ENCODE data around the gene STX19. TPM values are rescaled to one million over a fixed set of nuclear protein-coding genes. Genes with fewer than 3 reads are reported as not detected.
A peak's percentile ranks its signal among the peaks of the same experiment; 100 is the strongest.

STX19 gene
- total and polyA plus RNA-seq, 2 of the 13 experiments (the other 11 are each of a cell fraction or from before 2014, with no cell fraction given), result not detected

- TF ChIP-seq NR2C2 (CRISPR knock-in tag; IDR thresholded peaks at IDR 0.05; ENCODE audit: borderline replicate concordance) (peak; percentile 61; the same call in 1 of the 2 replicates), THYN1 (CRISPR knock-in tag; IDR thresholded peaks at IDR 0.05; ENCODE audit: borderline replicate concordance, low read depth) (0 out of 2 replicates have a peak, but pooled peaks have one; percentile 48), AFF4 (CRISPR knock-in tag; IDR thresholded peaks at IDR 0.05) (no peak), ZNF383 (CRISPR knock-in tag; IDR thresholded peaks at IDR 0.05; ENCODE audit: borderline replicate concordance) (no peak), TFE3 (CRISPR knock-in tag; IDR thresholded peaks at IDR 0.05) (no peak), HNRNPLL (IDR thresholded peaks at IDR 0.05; ENCODE audit: low read depth, low read length, poor library complexity, severe bottlenecking) (peak; percentile 92), GABPA (IDR thresholded peaks at IDR 0.05; ENCODE audit: low read depth, low read length) (peak; percentile 43), GABPA (CRISPR knock-in tag; IDR thresholded peaks at IDR 0.05; ENCODE audit: low read depth) (peak; percentile 92), ZNF781 (CRISPR knock-in tag; IDR thresholded peaks at IDR 0.05; ENCODE audit: borderline replicate concordance, not compliant biosample characterization) (peak; percentile 45), JARID2 (CRISPR knock-in tag; IDR thresholded peaks at IDR 0.05; ENCODE audit: insufficient replicate concordance) (no peak), RXRB (CRISPR knock-in tag; IDR thresholded peaks at IDR 0.05; ENCODE audit: borderline replicate concordance) (peak; percentile 18; the same call in 1 of the 2 replicates), NFKB2 (CRISPR knock-in tag; IDR thresholded peaks at IDR 0.05; ENCODE audit: borderline replicate concordance) (peak; percentile 68; the same call in 1 of the 2 replicates), POGZ (CRISPR knock-in tag; IDR thresholded peaks at IDR 0.05) (peak; percentile 92), KDM5A (IDR thresholded peaks at IDR 0.05; ENCODE audit: borderline replicate concordance, low read length) (peak; percentile 97), ZNF678 (CRISPR knock-in tag; IDR thresholded peaks at IDR 0.05) (no peak), SMARCC2 (IDR thresholded peaks at IDR 0.05) (no peak), ZNF441 (CRISPR knock-in tag; IDR thresholded peaks at IDR 0.05; ENCODE audit: borderline replicate concordance) (peak; percentile 27; the same call in 1 of the 2 replicates), PREB (CRISPR knock-in tag; IDR thresholded peaks at IDR 0.05) (no peak), MYPOP (CRISPR knock-in tag; IDR thresholded peaks at IDR 0.05) (peak; percentile 72), ZFX (CRISPR knock-in tag; IDR thresholded peaks at IDR 0.05; ENCODE audit: low read depth) (peak; percentile 77), ZMYM4 (CRISPR knock-in tag; IDR thresholded peaks at IDR 0.05) (peak; percentile 97)
Observed at GRCh38 chr3:94062513-94063404, 34.4 kb upstream of the STX19 start, which contains the start of the genes DHFR2 and NSUN3 (continued).
